ENCODE measurements around the gene CCDC201.

The CCDC201 gene

GRCh38 chr7:45910855-45911254 lies 38.0 kb upstream of the CCDC201 start:
- in situ Hi-C loops (cut with HindIII; ENCODE audit: low sequenced_read_pairs): no loop called here
- H3K4me3 ChIP-seq (ENCODE audit: low read depth, low read length): no peak overlapping the region
- no peak for TF ChIP-seq CTCF (IDR thresholded peaks at IDR 0.05; ENCODE audit: low read depth, low read length, missing control alignments)
- no peak for DNase-seq (ENCODE audit: low read depth)

GRCh38 chr7:45909561-45909960 lies 36.7 kb upstream of the CCDC201 start:
- no peak overlapping the region for H3K4me3 ChIP-seq (ENCODE audit: low read depth, low read length)
- TF ChIP-seq CTCF (IDR thresholded peaks at IDR 0.05; ENCODE audit: low read depth, low read length, missing control alignments): no peak
- DNase-seq (ENCODE audit: low read depth): no peak
- in situ Hi-C loops (cut with HindIII; ENCODE audit: low sequenced_read_pairs): no loop called here

- no peak overlapping the region for H3K4me3 ChIP-seq (ENCODE audit: low read depth, low read length)
- TF ChIP-seq CTCF (IDR thresholded peaks at IDR 0.05; ENCODE audit: low read depth, low read length, missing control alignments): no peak
- in situ Hi-C loops (cut with HindIII; ENCODE audit: low sequenced_read_pairs): no loop called here
- no peak for DNase-seq (ENCODE audit: low read depth)
These were observed 29.9 kb upstream of the CCDC201 start for GRCh38 chr7:45902820-45903219.

- DNase-seq (ENCODE audit: low read depth): no peak
- in situ Hi-C loops (cut with HindIII; ENCODE audit: low sequenced_read_pairs): no loop called here
- H3K4me3 ChIP-seq (ENCODE audit: low read depth, low read length): no peak overlapping the region
- TF ChIP-seq CTCF (IDR thresholded peaks at IDR 0.05; ENCODE audit: low read depth, low read length, missing control alignments): no peak
These were observed 28.7 kb upstream of the CCDC201 start for GRCh38 chr7:45901566-45901965.

- DNase-seq (ENCODE audit: low read depth): no peak
- in situ Hi-C loops (cut with HindIII; ENCODE audit: low sequenced_read_pairs): no loop called here
- TF ChIP-seq CTCF (IDR thresholded peaks at IDR 0.05; ENCODE audit: low read depth, low read length, missing control alignments): no peak
- no peak overlapping the region for H3K4me3 ChIP-seq (ENCODE audit: low read depth, low read length)
These were observed 25.3 kb upstream of the CCDC201 start for GRCh38 chr7:45898222-45898621.

- no peak overlapping the region for H3K4me3 ChIP-seq (ENCODE audit: low read depth, low read length)
- DNase-seq (ENCODE audit: low read depth): peak; percentile 87
- in situ Hi-C loops (cut with HindIII; ENCODE audit: low sequenced_read_pairs): no loop called here
- no peak for TF ChIP-seq CTCF (IDR thresholded peaks at IDR 0.05; ENCODE audit: low read depth, low read length, missing control alignments)
These were observed 24.3 kb upstream of the CCDC201 start for GRCh38 chr7:45897042-45897690.
